Measurements from ENCODE around the gene CD53. TPM values are rescaled to one million over a fixed set of nuclear protein-coding genes. Genes with fewer than 3 reads are reported as not detected.
A peak's percentile ranks its signal among the peaks of the same experiment; 100 is the strongest.

CD53 gene
- total RNA-seq, 2 donors from 2014 or later, result 7.5 to 20.8 TPM

DNA sequence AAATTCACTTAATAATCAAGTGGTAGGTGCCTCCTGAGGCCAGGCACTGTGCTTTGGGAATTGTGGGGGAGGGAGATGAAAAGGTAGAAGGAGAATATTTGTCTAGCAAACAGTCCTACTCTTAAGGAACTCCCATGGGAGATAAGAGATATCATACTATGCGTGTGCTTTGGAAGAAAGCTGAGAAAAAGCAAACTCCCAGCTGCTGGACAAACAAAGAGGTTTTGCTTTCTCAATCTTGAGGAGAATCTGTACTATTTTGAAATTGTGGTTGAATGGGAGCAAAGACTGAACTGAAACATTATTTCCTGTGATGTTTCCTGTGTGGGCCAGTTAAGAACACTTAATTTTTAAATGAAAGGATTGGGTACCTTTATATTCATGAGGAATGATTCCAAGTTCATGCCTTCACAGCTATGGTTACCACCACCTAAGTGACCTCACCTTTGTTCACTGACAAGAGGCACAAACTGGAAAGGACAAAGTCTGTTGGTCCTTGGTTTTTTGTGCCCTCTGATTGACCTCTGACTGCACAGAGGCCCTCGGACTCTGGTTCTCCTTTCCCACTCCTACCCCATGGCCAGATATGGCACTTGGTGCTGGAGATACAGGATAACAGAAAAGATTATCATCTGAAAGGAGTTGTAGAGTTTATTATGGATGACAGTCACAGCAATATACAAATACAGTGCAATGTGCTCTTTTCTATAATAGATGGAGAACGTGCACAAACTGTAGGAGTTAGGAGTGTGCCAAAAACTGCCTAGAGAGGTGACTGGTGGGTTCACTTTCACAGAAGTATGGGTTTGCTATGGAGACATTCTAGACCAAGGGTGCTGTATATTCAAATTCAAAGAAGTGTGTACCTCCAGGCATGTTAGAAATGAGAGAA, 1.6 kb downstream of the CD53 start:
- DNase-seq (no peak), ATAC-seq (no peak)
- intact Hi-C loops (cut with DNase I, micrococcal nuclease), result no loop called here

DNA sequence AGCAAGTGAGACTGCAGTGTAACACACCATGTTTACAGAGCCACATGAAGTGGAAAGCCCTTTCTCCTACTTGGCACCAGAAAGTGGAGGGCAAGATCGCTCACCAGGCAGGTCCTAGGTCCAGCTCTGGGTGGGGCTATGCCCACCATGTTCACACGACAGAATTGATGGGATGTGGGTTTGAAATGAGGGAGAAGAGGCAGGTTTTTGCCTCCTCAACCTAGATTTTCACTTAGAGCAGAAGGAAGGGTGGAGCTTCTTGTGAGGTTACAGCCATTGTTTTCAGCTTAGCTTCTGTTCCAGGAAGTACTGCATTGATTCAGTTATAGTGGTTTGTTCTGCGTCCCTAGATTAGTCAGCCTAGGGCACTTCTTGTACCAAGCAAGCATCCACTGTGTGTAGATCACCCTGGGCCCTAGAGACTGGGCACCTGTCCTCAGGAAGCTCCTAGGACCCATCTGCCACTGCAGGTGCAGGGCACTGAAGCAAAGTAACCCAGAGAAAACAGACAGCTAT, 2.3 kb downstream of the CD53 start:
- intact Hi-C loops (cut with DNase I, micrococcal nuclease), result no loop called here
- no peak for DNase-seq

GRCh38 chr1:110876748-110877341, 3.9 kb downstream of the CD53 start:
- DNase-seq (no peak), ATAC-seq (no peak)
- intact Hi-C loops (cut with DNase I, micrococcal nuclease), result no loop called here

More for the DNA sequence above, 2.3 kb downstream of the CD53 start:
- ATAC-seq, result peak; percentile 46

- no peak for ATAC-seq
- intact Hi-C loops (cut with DNase I, micrococcal nuclease), result no loop called here
- no peak for DNase-seq
Measured at GRCh38 chr1:110877364-110877763, 4.4 kb downstream of the CD53 start.

- ATAC-seq (no peak), DNase-seq (no peak)
- intact Hi-C loops (cut with DNase I, micrococcal nuclease), result no loop called here
Measured at GRCh38 chr1:110877776-110878175, 4.8 kb downstream of the CD53 start.

DNA sequence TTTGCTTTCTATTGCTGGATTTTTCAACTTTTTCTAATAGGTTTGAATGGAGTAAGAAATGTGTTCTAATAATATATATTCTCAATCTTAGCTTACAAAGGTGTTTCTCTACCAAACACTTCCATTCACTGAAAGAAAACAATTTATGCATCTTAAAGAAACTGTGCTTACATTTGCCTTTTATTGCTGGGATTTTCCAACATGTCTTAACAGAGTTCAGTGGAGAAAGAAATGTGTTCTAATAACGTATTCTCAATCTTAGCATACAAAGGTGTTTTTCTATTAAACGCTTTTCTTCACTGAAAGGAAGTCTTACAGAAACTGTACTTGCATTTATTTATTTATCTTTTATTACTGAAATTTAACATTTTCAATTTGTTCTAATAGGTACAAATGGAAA, 5.6 kb downstream of the CD53 start:
- DNase-seq (no peak), ATAC-seq (no peak)
- intact Hi-C loops (cut with DNase I, micrococcal nuclease), result no loop called here

DNA sequence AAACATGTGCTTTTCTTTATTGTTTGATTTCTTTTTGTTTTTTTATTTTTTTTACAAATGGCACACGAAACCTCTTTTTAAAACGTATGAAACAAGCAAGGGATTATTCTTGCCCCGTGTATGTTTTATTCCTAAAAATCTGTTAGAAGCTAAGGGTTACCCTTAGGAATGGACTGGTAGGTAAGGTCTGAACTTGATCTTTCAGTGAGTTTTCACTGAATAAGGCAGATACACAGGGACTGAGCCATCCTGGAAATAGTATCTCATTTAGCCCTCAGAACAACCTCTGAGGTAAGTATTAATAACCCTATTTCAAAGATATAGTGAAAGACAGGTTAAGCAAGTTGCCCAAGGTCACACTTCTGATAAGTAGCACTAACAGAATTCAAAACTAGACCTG, 6.0 kb downstream of the CD53 start:
- DNase-seq (no peak), ATAC-seq (no peak)
- intact Hi-C loops (cut with DNase I, micrococcal nuclease), result no loop called here

DNA sequence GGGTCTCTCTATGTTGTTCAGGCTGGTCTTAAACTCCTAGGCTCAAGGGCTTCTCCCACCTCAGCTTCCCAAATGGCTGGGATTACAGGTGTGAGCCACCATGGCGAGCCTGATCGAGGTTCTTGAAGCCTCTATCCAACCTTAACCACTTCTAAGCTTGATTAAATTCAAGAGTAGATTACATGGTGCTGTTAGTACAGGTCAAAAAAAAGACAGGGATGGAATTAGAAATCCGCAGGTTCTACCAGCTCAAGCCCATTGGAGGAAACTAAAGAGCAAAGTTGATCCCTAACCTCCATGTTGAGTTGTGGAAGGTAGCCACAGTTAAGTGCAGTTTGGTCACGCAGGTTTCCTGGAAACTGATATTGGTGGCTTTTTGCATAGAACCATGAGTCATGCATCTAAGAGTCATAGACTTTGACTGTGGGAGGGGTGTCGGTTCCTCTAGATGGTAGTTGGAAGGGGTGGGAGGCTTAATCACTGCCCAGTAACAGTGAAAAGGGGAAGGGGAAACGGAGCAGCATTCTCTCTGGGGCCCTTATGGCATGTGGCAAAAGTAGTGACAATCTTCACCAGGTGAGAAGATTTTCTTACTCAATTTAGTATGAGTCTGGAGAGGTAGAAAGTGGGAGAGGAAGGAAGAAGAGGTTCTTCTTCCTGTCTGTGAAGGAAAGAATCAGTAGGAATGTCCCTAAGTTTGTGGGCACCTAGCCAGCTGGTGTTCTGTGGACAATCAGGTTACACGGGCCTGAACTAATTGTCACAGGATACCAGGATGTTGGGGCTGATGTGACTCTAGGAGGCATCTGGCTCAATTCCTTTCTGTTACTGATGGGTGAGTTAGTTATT, 7.0 kb downstream of the CD53 start:
- intact Hi-C loops (cut with DNase I, micrococcal nuclease), result no loop called here
- DNase-seq (no peak), ATAC-seq (no peak)

GRCh38 chr1:110880708-110881374, 7.9 kb downstream of the CD53 start:
- ATAC-seq, result no peak
- intact Hi-C loops (cut with DNase I, micrococcal nuclease), result no loop called here
- DNase-seq, result no peak

DNA sequence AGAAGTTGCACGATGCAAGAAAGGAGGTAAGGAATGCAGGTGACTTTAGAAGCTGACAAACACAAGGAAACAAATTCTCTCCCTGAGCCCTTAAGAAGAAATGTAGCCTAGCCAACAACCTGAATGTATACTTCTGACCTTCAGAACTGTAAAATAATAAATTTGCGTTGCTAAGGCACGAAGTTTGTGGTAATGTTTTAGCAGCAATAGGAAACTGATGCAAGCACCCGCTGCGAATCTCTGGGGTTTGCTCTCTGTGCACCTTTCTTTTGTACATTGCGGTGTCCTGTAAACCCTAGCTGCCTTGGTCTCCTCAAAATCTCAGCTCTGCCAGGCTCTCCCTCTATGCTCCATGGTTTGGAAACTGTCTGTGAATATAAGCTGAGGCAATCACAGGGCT, 15.1 kb downstream of the CD53 start:
- DNase-seq, result no peak
- intact Hi-C loops (cut with DNase I, micrococcal nuclease), result no loop called here
- ATAC-seq, result no peak

DNA sequence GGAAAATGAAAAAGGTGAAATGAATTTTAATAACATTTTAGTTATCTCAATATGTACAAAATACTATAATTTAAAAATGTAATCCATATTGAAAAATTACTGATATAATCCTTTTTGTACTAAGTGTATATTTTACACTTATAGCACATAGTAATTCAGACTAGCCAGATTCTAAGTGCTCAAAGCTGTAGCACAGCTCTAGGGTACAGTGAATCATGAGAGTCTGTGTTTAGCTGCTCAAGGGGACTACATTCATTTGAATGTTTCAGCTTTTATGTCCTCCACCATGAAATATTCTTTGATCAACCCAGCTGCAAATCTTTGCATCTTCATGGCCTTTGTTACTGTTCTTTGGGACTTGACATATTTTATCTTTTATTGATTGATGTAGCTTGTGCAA, 15.7 kb downstream of the CD53 start:
- intact Hi-C loops (cut with DNase I, micrococcal nuclease), result no loop called here
- no peak for ATAC-seq
- DNase-seq, result no peak

DNA sequence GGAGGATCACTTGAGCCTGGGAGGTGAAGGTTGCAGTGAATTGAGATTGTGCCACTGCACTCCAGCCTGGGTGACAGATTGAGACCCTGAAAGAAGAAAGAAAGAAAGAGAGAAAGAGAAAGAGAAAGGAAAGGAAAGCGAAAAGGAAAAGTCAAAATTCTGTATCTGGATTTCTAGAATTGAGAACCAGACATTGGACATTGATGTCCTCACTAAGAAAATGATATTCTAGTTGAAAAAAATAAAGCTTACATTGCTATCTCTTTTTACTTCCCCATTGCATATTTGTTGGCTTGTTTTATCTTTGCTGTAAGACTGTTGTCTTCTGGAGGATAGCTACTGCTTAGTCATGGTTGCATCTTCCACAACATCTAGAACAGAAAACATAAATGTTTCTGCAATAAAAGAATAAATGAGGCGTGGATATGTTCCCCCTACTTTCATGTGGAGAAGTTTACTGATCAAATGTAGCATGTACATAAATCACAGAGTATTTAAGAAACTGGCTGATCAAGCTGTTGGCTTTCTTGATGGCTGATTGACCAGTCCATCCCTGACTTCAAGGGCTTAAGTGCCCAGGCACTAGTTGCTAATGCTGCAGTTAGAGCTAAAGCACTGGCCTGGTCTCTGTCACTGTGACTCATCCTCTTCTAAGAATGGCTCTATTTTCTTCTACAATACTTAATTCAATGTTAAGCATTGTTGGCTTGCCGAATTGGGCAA, 17.7 kb downstream of the CD53 start:
- intact Hi-C loops (cut with DNase I, micrococcal nuclease), result no loop called here
- DNase-seq (no peak), ATAC-seq (no peak)

DNA sequence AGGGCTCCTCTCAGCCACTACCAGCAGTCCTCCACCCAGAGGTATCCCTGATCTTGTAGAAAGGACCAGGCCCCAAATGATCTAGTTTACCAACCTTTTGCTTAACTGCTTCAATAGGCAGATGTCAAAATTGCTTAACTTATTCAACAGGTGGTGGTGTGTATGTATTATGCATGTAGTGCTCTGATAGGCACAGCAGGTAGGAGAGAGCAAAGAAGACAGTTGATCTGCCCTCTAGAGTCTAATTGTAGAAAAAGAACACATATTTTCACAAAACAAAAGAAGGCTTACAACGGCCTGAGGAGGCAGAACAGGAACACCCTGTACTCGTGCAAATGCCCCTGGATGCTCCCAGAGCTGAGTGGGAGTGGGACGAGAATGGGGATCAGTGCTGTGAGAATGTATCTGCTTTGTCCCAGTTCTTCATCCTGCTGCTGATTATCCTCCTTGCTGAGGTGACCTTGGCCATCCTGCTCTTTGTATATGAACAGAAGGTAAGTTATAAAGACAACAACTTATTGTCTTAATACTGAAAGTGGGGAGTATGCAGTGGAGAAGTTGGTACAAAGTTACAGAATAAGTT, 21.1 kb downstream of the CD53 start:
- no peak for ATAC-seq
- no peak for DNase-seq
- intact Hi-C loops (cut with DNase I, micrococcal nuclease), result no loop called here

- no peak for DNase-seq
- ATAC-seq, result no peak
- intact Hi-C loops (cut with DNase I, micrococcal nuclease), result no loop called here
Measured at GRCh38 chr1:110896090-110896489, 23.1 kb downstream of the CD53 start.

- DNase-seq (no peak), ATAC-seq (no peak)
- intact Hi-C loops (cut with DNase I, micrococcal nuclease), result no loop called here
Measured at GRCh38 chr1:110897681-110898080, 24.7 kb downstream of the CD53 start.

GRCh38 chr1:110898734-110899457, 25.9 kb downstream of the CD53 start:
- intact Hi-C loops (cut with DNase I, micrococcal nuclease), result no loop called here
- ATAC-seq, result no peak
- no peak for DNase-seq

GRCh38 chr1:110899458-110899843, 26.5 kb downstream of the CD53 start:
- DNase-seq (no peak), ATAC-seq (no peak)
- intact Hi-C loops (cut with DNase I, micrococcal nuclease), result no loop called here
